ENCODE measurements around the gene MRPL58. TPM values are rescaled to one million over a fixed set of nuclear protein-coding genes. Genes with fewer than 3 reads are reported as not detected.

Gene MRPL58
- total RNA-seq (2022; extraction: Qiagen RNA extraction), result 74.6 to 83.6 TPM (median 77.6 TPM) in 5 replicates

DNA sequence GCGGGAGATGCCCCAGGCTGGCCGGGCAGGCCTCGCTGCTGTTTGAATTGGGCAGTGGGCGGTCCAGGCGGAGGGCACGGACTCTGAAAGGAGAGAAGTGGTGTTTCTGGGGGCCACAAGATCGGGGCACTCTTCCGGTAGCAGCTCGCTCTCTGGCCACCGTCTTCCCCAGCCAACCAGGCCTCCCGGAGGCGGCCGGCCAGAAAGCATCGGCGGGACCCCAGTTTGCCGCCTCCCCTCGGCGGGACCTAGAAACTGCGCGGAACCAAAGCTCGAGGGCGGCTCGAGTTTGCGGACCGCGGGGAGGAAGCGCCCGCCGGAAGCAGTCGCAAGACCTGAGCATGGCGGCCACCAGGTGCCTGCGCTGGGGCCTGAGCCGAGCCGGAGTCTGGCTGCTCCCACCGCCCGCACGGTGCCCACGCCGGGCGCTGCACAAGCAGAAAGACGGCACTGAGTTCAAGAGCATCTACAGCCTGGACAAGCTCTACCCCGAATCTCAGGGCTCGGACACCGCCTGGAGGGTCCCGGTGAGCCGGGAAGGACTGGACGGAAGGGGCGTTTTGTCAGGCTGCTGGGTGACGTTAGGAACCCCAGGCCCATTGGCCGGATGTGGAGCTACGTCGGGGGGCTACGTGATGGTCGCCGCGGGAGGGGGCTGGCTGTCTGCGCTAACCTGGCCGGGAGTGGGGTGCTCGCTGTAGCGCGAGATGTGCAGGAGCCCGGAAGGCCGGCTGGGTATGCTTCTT, at the start of gene MRPL58:
Gene MRPL58, plus strand, starts transcription at position 325 of the 746 bp plus-strand sequence. Its CDS starts 17 bp downstream, at position 342.

DNA sequence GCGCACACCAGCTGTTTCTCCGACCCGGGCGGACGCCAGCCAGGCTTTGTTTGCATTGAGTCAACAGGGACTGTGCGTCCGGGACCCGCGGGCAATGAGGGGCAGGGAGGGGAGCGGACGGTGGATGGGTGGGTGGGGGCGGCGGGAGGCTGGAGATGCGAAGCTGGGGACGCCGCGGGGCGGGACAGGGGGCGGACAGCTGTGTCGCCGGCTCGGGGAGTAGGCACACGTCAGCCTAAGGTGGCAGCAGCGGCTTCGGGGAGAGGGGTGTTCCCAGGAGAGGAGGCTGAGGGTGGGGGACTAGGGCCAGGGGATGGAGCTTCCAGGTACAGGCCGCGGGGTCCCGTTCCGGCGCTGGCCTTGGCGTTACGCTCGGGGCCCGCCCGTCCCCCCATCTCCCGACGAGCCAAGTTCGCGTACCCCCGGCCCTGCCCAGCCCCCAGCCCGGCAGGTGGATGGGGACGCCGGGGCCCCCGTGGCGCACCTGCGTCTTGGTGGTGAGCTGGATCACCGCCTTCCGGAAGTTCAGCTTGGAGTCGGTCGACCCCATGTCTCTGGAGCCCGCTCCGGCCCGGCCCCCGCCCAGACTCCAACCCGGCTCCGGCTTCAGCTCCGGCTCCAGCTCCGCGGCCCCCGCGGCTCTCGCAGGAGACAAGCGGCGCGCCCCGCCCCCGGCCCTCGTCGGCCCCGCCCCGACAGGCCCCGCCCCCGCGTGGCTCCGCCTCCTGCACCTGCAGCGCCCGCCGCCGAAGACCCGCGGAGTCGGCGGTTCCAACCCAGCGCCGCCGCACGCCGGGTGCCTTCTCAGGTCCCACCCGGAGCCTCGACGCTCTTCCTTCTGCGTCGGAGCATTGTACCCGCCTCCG, 40.1 kb upstream of the MRPL58 start, which contains the start of gene HID1:
Gene HID1, minus strand, starts transcription at position 653 of the 866 bp plus-strand sequence. Its CDS starts 103 bp downstream, at position 550.

DNA sequence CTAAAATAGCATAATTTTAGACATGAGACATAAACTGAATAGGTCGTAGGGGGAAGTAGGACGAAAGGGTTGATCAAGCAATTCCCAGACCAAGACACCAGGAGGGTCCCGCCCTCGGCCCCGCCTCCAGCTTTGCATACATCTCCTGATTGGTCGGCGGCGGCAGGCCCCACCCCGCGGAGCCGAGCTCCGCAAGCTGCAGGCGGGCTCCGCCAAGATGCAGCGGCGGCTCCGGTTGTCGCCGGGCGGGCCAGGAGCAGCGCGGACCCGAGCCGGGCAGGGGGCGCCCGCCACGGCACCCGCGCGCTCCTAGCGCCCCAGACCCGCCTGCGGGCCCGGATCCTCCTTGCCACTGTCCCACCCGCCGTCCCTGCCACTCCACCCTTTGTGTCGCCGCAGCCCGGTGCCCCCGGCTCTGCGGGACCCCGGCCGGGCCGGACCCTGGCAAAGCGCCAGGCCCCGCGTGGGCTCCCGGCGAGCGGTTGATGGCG, 25.0 kb upstream of the MRPL58 start, which contains the start of gene CDR2L:
Gene CDR2L, plus strand, starts transcription at position 215 of the 491 bp plus-strand sequence. CDS start 412 bp downstream, outside the sequence.

DNA sequence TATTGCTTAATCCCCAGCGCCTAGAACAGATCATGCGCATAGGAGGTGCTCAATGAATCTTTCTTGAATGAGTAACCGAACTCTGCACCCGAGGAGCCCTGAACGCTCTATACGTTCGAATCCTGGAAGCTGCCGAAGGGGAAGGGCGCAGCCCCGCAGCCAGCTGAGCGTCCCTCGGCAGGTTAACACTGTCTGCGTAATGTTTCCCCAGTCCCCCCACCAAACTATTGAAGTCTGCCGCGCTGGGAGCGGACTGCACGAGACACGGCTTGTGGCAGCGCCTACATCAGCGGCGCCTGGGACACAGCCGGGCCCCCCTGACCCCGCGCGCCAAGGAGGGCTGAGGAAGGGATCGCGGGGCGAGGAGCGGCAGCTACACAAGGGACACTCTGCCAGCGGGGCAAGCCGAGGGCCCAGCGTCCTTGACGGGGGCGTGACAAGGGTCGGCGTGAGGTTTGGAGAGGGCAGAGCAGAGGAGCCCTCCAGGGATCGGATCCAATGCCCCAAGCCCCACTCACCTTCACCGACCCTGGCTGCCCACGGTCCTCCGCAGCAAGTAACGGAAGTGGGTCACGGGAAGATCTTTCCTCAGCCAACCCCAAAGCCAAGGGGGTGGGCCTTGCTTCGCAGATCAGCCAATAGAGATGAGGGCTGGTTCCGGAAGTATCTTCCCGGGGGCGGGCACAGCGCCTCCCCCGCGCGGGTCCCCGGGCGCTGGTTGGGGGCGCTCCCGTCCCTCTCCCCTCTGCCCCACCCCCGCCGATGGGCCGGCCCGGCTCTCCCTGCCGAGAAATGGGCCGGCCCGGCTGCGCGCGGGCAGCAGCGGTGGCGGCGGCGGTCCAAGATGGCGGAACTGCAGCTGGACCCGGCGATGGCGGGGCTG, 34.2 kb downstream of the MRPL58 start, which contains the start of the genes ATP5PD and KCTD2:
Gene ATP5PD, minus strand, starts transcription at position 563 of the 883 bp plus-strand sequence. CDS start 4,319 bp downstream, outside the sequence.
Gene KCTD2, plus strand, starts transcription at position 819 of the 883 bp plus-strand sequence. Its CDS starts 26 bp downstream, at position 845.

Other genes starting within 250 kb of the MRPL58 start
- 49.2 to 57.5 TPM (median 55.3 TPM) in 5 replicates for gene NAT9, start 236.3 kb upstream of the MRPL58 start, total RNA-seq (2022; extraction: Qiagen RNA extraction)
- gene GRIN2C, start 152.8 kb upstream of the MRPL58 start, total RNA-seq (2022; extraction: Qiagen RNA extraction), result 0.16 to 0.65 TPM (median 0.23 TPM) in 5 replicates
- gene FDXR, start 139.7 kb upstream of the MRPL58 start, total RNA-seq (2022; extraction: Qiagen RNA extraction), result 47.2 to 74.4 TPM (median 64.0 TPM) in 5 replicates
- gene FADS6, start 119.0 kb upstream of the MRPL58 start, total RNA-seq (2022; extraction: Qiagen RNA extraction), result not detected in 5 replicates
- 0.07 to 0.12 TPM (median 0.09 TPM) in 5 replicates for gene USH1G, start 89.4 kb upstream of the MRPL58 start, total RNA-seq (2022; extraction: Qiagen RNA extraction)
- 0.08 to 0.10 TPM in 2 of 5 replicates, not detected in the others for gene OTOP2, start 88.4 kb upstream of the MRPL58 start, total RNA-seq (2022; extraction: Qiagen RNA extraction)
- not detected in 5 replicates for gene OTOP3, start 76.8 kb upstream of the MRPL58 start, total RNA-seq (2022; extraction: Qiagen RNA extraction)
- gene HID1, start 39.9 kb upstream of the MRPL58 start, total RNA-seq (2022; extraction: Qiagen RNA extraction), result 10.4 to 15.2 TPM (median 13.9 TPM) in 5 replicates
- 57.0 to 76.4 TPM (median 74.4 TPM) in 5 replicates for gene CDR2L, start 25.0 kb upstream of the MRPL58 start, total RNA-seq (2022; extraction: Qiagen RNA extraction)
- 461 to 610 TPM (median 475 TPM) in 5 replicates for gene ATP5PD, start 34.3 kb downstream of the MRPL58 start, total RNA-seq (2022; extraction: Qiagen RNA extraction)
- gene KCTD2, start 34.6 kb downstream of the MRPL58 start, total RNA-seq (2022; extraction: Qiagen RNA extraction), result 29.0 to 32.7 TPM (median 31.2 TPM) in 5 replicates
- 22.0 to 35.0 TPM (median 31.0 TPM) in 5 replicates for gene SLC16A5, start 75.3 kb downstream of the MRPL58 start, total RNA-seq (2022; extraction: Qiagen RNA extraction)
- gene ARMC7, start 97.3 kb downstream of the MRPL58 start, total RNA-seq (2022; extraction: Qiagen RNA extraction), result 15.8 to 20.6 TPM (median 17.5 TPM) in 5 replicates
- 86.4 to 137 TPM (median 131 TPM) in 5 replicates for gene NT5C, start 119.1 kb downstream of the MRPL58 start, total RNA-seq (2022; extraction: Qiagen RNA extraction)
- gene JPT1, start 141.8 kb downstream of the MRPL58 start, total RNA-seq (2022; extraction: Qiagen RNA extraction), result 721 to 863 TPM (median 776 TPM) in 5 replicates
- gene SUMO2, start 170.3 kb downstream of the MRPL58 start, total RNA-seq (2022; extraction: Qiagen RNA extraction), result 342 to 401 TPM (median 370 TPM) in 5 replicates
- 93.6 to 108 TPM (median 95.6 TPM) in 5 replicates for gene NUP85, start 193.0 kb downstream of the MRPL58 start, total RNA-seq (2022; extraction: Qiagen RNA extraction)
- 23.4 to 33.3 TPM (median 27.7 TPM) in 5 replicates for gene GGA3, start 248.9 kb downstream of the MRPL58 start, total RNA-seq (2022; extraction: Qiagen RNA extraction)
- 146 to 184 TPM (median 176 TPM) in 5 replicates for gene MRPS7, start 249.2 kb downstream of the MRPL58 start, total RNA-seq (2022; extraction: Qiagen RNA extraction)